HG03575 (cell line): Measurements from ENCODE around the gene CASK.
"Not testable (repeated sequence)": the region's sequence is repeated elsewhere in the genome, so short reads cannot be mapped to it uniquely, and the experiment has no call there.

Experiments
- ATAC-seq: cut with Tn5 transposase; IDR thresholded peaks from one replicate; pipeline ENCODE4 v1.9.1; 2021; ENCODE audit not compliant: unreplicated experiment, insufficient number of reproducible peaks, low FRiP score; ENCODE audit errors: extremely low read depth

Gene CASK

GRCh38 chrX:41761169-41761568 lies 162.2 kb downstream of the CASK start:
- ATAC-seq = no peak

GRCh38 chrX:41759817-41760216 lies 163.5 kb downstream of the CASK start:
- ATAC-seq = no peak

- no peak for ATAC-seq
Measured at GRCh38 chrX:41758401-41758800, 165.0 kb downstream of the CASK start.

GRCh38 chrX:41750716-41751115 lies 172.6 kb downstream of the CASK start:
- ATAC-seq = no peak

GRCh38 chrX:41739871-41740270 lies 183.5 kb downstream of the CASK start:
- no peak for ATAC-seq

- ATAC-seq = no peak
Measured at GRCh38 chrX:41737065-41737464, 186.3 kb downstream of the CASK start.

- ATAC-seq = no peak
Measured at GRCh38 chrX:41734530-41734929, 188.8 kb downstream of the CASK start.

- peak; percentile 92 for ATAC-seq
Measured at GRCh38 chrX:41733939-41734338, 189.4 kb downstream of the CASK start.

- no peak for ATAC-seq
Measured at GRCh38 chrX:41732260-41732659, 191.1 kb downstream of the CASK start.

GRCh38 chrX:41730081-41730480 lies 193.3 kb downstream of the CASK start:
- no peak for ATAC-seq

GRCh38 chrX:41728125-41728524 lies 195.2 kb downstream of the CASK start:
- no peak for ATAC-seq

- ATAC-seq = no peak
Measured at GRCh38 chrX:41723826-41724225, 199.5 kb downstream of the CASK start, which contains the start of gene GPR82. TSS of gene GPR82 (plus strand) at chrX:41724181. CDS start at chrX:41727027, 2,846 bp downstream.

GRCh38 chrX:41722816-41723618 lies 200.3 kb downstream of the CASK start:
- ATAC-seq = no peak

- no peak for ATAC-seq
Measured at GRCh38 chrX:41722214-41722613, 201.1 kb downstream of the CASK start.

GRCh38 chrX:41721590-41721989 lies 201.8 kb downstream of the CASK start:
- ATAC-seq = no peak

GRCh38 chrX:41720125-41720779 lies 203.1 kb downstream of the CASK start:
- peak; percentile 66 for ATAC-seq

- not testable (repeated sequence) for ATAC-seq
Measured at GRCh38 chrX:41719610-41720009, 203.7 kb downstream of the CASK start.

- no peak for ATAC-seq
Measured at GRCh38 chrX:41718481-41719235, 204.7 kb downstream of the CASK start.

- no peak for ATAC-seq
Measured at GRCh38 chrX:41716767-41717473, 206.4 kb downstream of the CASK start.
